SK-N-MC (cell line): Measurements from ENCODE around the gene INHBC.

Experiments used
- DNase-seq: peaks from one replicate; pipeline ENCODE4 v3.0.0-alpha.2; 2011; ENCODE audit warnings: low read depth, low spot score
- H3K27ac ChIP-seq: fragments of 200-600 bp; sonication (generic); 2 replicates; pipeline ENCODE4 v1.5.1; 2016; ENCODE audit warnings: mixed run types
- H3K36me3 ChIP-seq: fragments of 200-600 bp; sonication (generic); 2 replicates; pipeline ENCODE4 v1.6.1; 2017; ENCODE audit warnings: antibody characterized with exemption, low read length, mixed read lengths; ENCODE audit not compliant: insufficient read depth
- H3K4me3 ChIP-seq: fragments of 200-600 bp; sonication (generic); 2 replicates; pipeline ENCODE4 v1.5.1; 2016
- H3K9ac ChIP-seq: fragments of 200-600 bp; sonication (generic); 2 replicates; pipeline ENCODE4 v1.8.0; 2017; ENCODE audit warnings: mixed run types, mixed read lengths; ENCODE audit not compliant: insufficient read length
- H3K9me3 ChIP-seq: fragments of 200-600 bp; sonication (generic); 2 replicates; pipeline ENCODE4 v1.6.1; 2017; ENCODE audit warnings: low read depth, mild to moderate bottlenecking, antibody characterized with exemption, low read length, moderate library complexity, mixed read lengths
- EZH2 ChIP-seq: fragments of 200-600 bp; sonication (generic); IDR thresholded peaks from one replicate; pipeline ENCODE4 v1.6.1; 2017; ENCODE audit warnings: antibody characterized with exemption
- FOXP2 ChIP-seq: optimal IDR thresholded peaks from 2 replicates; pipeline ENCODE3; 2011; ENCODE audit warnings: mild to moderate bottlenecking, moderate library complexity; ENCODE audit not compliant: insufficient read depth; ENCODE audit errors: extremely low read length, control extremely low read depth
- POLR2AphosphoS5 ChIP-seq: IDR thresholded peaks from 2 replicates; pipeline ENCODE4 v1.6.1; 2012; ENCODE audit warnings: mild to moderate bottlenecking, low read depth, low read length, borderline replicate concordance

Gene INHBC

DNA sequence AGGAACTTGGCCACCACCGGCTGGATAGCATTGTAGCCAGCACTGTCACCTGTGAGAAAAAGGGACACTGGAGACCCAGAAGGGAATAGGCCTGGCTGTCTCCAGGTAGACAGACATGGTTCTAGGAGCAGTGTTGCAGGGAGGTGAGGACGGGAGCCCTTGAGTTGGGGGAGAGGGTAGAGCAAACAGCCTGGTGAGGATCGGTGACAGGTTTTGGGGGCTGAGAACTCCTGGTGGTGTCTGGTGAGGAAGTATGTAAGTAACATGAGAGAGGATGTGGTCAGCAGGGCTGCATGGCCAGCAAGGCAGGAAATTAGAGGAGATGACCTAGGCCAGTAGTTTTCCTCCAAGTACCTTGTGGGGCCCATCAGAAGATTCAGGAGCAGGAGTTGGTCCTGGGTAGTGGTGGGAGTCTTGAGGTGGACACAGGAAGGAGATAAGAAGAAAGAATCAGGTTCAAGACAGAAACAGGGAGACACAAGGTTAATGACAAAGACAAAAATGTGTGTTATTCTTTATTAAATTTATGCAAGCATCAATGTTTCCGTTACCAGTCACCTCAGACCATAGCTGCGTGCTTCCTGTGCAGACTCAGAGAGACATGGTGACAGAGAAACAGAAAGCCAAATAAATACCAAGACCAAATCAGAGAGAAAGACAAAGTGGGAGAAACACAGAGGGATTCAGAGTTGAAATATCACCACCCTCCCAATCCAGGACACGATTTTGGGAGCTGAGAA lies 45.0 kb downstream of the INHBC start, which contains the start of gene ARHGAP9:
Gene ARHGAP9 (minus strand): TSS at position 491 of the 740 bp plus-strand sequence. CDS start 460 bp downstream, at position 31.
- Histone ChIP-seq H3K36me3 (no peaks in the 10 kb centered on the region), H3K9me3 (no peaks in the 10 kb centered on the region), H3K9ac (no peak within 1 kb of the TSS), H3K4me3 (no peak within 1 kb of the TSS), H3K27ac (no peak within 1 kb of the TSS)
- TF ChIP-seq FOXP2 (no peak), EZH2 (no peak), POLR2AphosphoS5 (no peak)
- DNase-seq: no peak

DNA sequence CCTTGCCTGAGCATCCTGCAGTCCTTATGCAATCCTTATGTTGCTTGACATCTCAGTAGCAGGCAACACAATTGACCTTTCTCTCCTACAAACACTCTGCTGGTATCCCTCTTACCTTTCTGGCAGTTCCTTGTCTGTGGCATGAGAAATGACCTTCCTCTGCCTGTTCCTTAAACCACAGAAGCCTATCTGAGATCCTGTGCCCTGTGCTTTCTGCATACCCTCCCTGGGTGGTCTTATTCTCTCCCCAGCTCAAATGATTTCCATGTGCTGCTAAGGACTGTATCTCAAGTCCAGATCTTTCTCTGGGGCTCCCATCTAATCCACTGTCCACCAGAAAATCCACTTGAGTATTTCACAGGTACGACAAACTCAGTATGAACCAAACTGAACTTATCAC lies 47.1 kb downstream of the INHBC start:
- no peak overlapping the region for H3K27ac ChIP-seq
- no peaks in the 10 kb centered on the region for H3K36me3 ChIP-seq
- no peak for DNase-seq
- H3K9me3 ChIP-seq: no peaks in the 10 kb centered on the region
- no peak for TF ChIP-seq EZH2
- TF ChIP-seq POLR2AphosphoS5: no peak
- no peak for TF ChIP-seq FOXP2
- no peak overlapping the region for H3K4me3 ChIP-seq
- H3K9ac ChIP-seq: no peak overlapping the region

DNA sequence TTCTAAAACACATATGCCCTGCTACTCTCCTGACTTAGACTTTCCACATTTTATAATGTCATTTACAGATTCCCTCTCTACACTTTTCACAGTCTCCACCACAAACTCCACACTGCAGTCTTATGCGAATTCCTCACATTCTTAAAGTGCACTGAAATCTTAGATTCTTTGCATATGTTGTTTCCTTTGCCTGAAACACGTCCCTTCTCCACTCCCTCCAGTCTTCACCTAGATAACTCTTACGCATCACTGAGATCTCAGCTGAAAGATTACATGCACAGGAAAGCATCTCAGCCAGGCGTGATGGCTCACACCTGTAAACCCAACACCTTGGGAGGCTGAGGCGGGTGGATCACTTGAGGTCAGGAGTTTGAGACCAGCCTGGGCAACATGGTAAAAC lies 48.9 kb downstream of the INHBC start:
- no peak overlapping the region for H3K4me3 ChIP-seq
- peaks cover under 1% of the 10 kb centered on the region; the same call in 1 of the 2 replicates for H3K36me3 ChIP-seq
- 0 out of 2 replicates have a peak overlapping the region, but pooled peaks have one; percentile 36 for H3K27ac ChIP-seq
- TF ChIP-seq POLR2AphosphoS5: no peak
- TF ChIP-seq EZH2: no peak
- TF ChIP-seq FOXP2: no peak
- no peaks in the 10 kb centered on the region for H3K9me3 ChIP-seq
- peak overlapping the region; percentile 26 for H3K9ac ChIP-seq
- DNase-seq: no peak

DNA sequence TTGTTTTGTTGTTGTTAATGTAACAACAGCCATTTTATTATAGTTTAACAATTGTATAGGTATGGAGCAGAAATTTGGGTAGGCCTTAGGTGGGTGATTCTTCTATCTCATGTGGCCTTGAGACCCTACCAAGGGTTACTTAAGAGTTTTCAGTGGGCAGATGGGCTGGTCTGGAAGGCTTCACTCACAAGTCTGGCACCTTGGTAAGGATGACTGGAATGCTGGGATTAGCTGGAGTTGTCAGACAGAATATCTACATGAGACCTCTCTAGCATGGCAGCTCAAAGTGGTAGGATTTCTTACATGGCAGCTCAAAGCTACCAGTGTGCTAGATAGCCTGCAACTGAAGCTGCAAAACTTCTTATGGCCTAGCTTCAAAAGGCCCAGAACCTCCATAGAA lies 51.1 kb downstream of the INHBC start:
- Histone ChIP-seq H3K4me3 (no peak overlapping the region), H3K9me3 (no peaks in the 10 kb centered on the region), H3K36me3 (peaks cover 23% of the 10 kb centered on the region), H3K9ac (no peak overlapping the region), H3K27ac (0 out of 2 replicates have a peak overlapping the region, but pooled peaks have one; percentile 1)
- DNase-seq: no peak
- TF ChIP-seq FOXP2: no peak

DNA sequence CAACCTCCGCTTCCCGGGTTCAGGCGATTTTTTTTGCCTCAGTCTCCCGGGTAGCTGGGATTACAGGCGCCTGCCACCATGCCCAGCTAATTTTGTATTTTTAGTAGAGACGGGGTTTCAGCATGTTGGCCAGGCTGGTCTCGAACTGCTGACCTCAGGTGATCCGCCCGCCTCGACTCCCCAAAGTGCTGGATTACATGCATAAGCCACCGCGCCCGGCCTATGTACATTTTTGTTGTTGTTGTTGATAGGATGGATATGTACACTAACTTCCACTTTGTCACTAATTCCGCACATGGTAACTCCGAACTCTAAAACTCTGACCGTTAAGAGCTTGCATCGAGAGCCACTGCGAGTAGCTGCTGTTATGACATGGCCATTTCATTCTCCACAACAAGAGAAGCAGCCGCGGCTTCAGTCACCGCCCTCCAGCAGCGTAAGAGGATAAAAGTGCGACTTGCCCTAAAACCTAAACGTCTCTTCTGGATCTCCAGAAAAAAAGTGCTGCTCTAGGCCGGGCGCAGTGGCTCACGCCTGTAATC lies 52.5 kb downstream of the INHBC start:
- Histone ChIP-seq H3K4me3 (peak overlapping the region; percentile 36; the same call in 1 of the 2 replicates), H3K9me3 (no peaks in the 10 kb centered on the region), H3K36me3 (peaks cover 36% of the 10 kb centered on the region), H3K9ac (no peak overlapping the region), H3K27ac (peak overlapping the region; percentile 57)
- DNase-seq: no peak
- TF ChIP-seq EZH2 (no peak), POLR2AphosphoS5 (no peak), FOXP2 (no peak)

DNA sequence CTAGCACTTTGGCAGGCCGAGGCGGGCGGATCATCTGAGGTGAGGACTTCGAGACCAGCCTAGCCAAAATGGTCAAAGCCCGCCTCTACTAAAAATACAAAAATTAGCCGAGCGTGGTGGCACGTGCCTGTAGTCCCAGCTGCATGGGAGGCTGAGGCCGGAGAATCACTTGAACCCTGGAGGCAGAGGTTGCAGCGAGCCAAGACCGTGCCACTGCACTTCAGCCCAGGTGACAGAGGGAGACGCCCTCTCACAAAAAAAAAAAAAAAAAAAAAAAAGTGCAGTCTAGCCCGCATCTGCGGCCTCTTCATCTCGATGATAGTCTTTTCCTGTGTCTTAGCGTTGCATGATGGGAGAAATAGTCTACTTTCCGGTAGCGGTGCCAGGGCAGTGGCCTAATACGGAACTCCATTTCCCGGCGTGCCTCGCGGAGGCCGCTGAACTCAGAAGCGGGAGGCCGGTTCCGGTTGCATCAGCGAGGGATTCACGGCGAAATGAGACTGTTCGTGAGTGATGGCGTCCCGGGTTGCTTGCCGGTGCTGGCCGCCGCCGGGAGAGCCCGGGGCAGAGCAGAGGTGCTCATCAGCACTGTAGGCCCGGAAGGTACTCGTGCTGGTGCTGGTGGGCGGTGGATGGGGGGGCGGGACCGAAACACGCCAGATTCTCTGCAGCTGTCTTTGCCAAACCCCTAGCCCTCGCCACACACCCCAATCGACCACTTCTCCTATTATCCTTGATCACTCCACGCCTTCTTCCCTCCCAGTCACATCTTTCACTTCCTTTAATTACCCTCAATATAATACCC lies 53.2 kb downstream of the INHBC start, which contains the start of gene MARS1:
Gene MARS1 (plus strand): TSS at position 472 of the 805 bp plus-strand sequence. CDS start 23 bp downstream, at position 495.
- Histone ChIP-seq H3K27ac (peak within 1 kb of the TSS; percentile 92), H3K4me3 (peak within 1 kb of the TSS; percentile 99), H3K9me3 (no peaks in the 10 kb centered on the region), H3K36me3 (peaks cover 43% of the 10 kb centered on the region), H3K9ac (peak within 1 kb of the TSS; percentile 96)
- TF ChIP-seq EZH2 (no peak), FOXP2 (peak; percentile 75), POLR2AphosphoS5 (peak; percentile 89)
- peak; percentile 93 for DNase-seq

DNA sequence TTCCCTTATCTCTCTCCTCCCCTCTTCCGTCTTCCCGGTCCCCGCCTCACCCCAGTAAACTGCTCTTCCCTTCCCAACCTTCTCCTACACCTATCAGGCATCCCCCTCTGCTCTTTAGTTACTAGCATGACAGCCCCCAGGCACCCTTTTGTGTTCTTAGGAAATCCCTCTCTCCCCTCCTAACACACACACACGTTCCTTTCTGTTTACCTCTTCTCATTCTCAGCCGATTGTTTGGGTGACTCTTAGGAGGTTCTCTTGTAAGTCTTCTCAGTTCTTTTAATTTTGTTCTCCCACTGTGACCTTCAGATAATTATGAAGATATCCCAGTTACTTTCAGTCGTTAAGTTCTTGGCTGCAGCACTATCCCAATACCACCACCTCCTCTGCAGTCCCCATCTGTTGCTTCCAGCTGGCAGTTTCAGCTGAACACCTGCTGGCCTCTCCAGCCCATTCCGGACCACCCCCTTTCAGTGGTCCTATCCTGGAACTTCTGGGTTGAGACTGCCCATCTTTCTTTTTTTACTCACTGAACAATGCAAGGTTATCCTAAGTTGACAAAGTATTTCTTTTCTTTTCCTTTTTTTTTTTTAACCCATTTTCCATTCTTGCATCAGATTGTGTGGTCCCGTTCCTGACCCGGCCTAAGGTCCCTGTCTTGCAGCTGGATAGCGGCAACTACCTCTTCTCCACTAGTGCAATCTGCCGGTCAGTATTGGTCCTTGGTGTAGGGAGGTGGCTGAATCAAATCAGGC lies 54.0 kb downstream of the INHBC start:
- Histone ChIP-seq H3K36me3 (peaks cover 46% of the 10 kb centered on the region), H3K4me3 (peak overlapping the region; percentile 99), H3K9me3 (no peaks in the 10 kb centered on the region), H3K27ac (peak overlapping the region; percentile 92), H3K9ac (peak overlapping the region; percentile 96)
- TF ChIP-seq EZH2: no peak
- TF ChIP-seq POLR2AphosphoS5: no peak
- no peak for TF ChIP-seq FOXP2
- DNase-seq: no peak

DNA sequence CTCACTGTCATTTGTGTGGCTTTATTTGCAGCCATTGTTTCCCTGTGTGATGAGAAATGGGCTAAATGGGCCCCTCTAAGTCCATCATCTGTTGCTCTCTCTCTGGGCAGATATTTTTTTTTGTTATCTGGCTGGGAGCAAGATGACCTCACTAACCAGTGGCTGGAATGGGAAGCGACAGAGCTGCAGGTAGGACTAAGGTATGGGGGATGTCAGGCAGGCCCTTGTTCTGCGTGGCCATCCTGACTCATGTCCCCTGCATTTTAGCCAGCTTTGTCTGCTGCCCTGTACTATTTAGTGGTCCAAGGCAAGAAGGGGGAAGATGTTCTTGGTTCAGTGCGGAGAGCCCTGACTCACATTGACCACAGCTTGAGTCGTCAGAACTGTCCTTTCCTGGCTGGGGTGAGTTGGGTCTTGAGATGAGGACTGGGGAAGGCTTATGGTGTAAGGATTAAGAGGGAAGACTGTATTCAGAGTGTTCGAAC lies 54.6 kb downstream of the INHBC start:
- peak overlapping the region; percentile 32; the same call in 1 of the 2 replicates for H3K27ac ChIP-seq
- TF ChIP-seq POLR2AphosphoS5: no peak
- no peak for TF ChIP-seq FOXP2
- no peak for TF ChIP-seq EZH2
- H3K9me3 ChIP-seq: no peaks in the 10 kb centered on the region
- peaks cover 49% of the 10 kb centered on the region for H3K36me3 ChIP-seq
- no peak for DNase-seq
- peak overlapping the region; percentile 96 for H3K9ac ChIP-seq
- H3K4me3 ChIP-seq: peak overlapping the region; percentile 99
